Gastrocnemius medialis (tissue), 4 donors: ENCODE results near the gene SLC17A9. TPM values are rescaled to one million over a fixed set of nuclear protein-coding genes. Genes with fewer than 3 reads are reported as not detected.

Source experiments
- ATAC-seq, 2 donors: fragments of 150-250 bp; one replicate each; pipeline ENCODE4 v1.9.1; 2016
- DNase-seq, 2 donors: peaks; one replicate each; pipeline ENCODE4 v3.0.0-alpha.2; 2019
- H3K27ac ChIP-seq, 4 donors: fragments of 200-600 bp; sonication (generic); 1 replicate in 1 of 4; 2 replicates in 3 of 4; pipeline ENCODE4 v1.5.1; 2016 to 2018; ENCODE audit warnings: mild to moderate bottlenecking in 2 of 4, moderate library complexity in 1 of 4
- H3K27me3 ChIP-seq, 3 donors: fragments of 200-600 bp; sonication (generic) in 2 of 3; 1 replicate in 1 of 3; 2 replicates in 2 of 3; pipeline versions ENCODE4 v1.5.1 to v1.6.0; 2016 to 2019; ENCODE audit warnings: mild to moderate bottlenecking in 1 of 3, moderate library complexity in 1 of 3
- H3K36me3 ChIP-seq, 2 donors: fragments of 200-600 bp; sonication (generic) in 1 of 2; one replicate each; pipeline ENCODE4 v1.5.1; 2017 to 2018
- H3K4me1 ChIP-seq, 2 donors: fragments of 200-600 bp; sonication (generic) in 1 of 2; one replicate each; pipeline ENCODE4 v1.5.1; 2016 to 2017; ENCODE audit warnings: mild to moderate bottlenecking in 2 of 2
- H3K4me3 ChIP-seq, 4 donors: fragments of 200-600 bp; sonication (generic) in 3 of 4; 1 replicate in 1 of 4; 2 replicates in 3 of 4; pipeline ENCODE4 v1.5.1; 2016 to 2019; ENCODE audit warnings: mild to moderate bottlenecking in 2 of 4
- H3K9me3 ChIP-seq, 3 donors: fragments of 200-600 bp; sonication (generic) in 2 of 3; 1 replicate in 1 of 3; 2 replicates in 2 of 3; pipeline ENCODE4 v1.5.1; 2016 to 2019
- CTCF ChIP-seq, 5 experiments: fragments of 450-650 bp in 3 of 5; fragments of 200-600 bp in 2 of 5; sonication (generic) in 2 of 5; IDR thresholded peaks in 4 of 5; conservative IDR thresholded peaks in 1 of 5; 1 replicate in 4 of 5; 2 replicates in 1 of 5; pipeline ENCODE4 v1.5.1; 2016 to 2019; ENCODE audit warnings: antibody characterized with exemption in 5 of 5, mild to moderate bottlenecking in 3 of 5, moderate library complexity in 3 of 5
- POLR2A ChIP-seq, 2 donors: fragments of 450-650 bp; IDR thresholded peaks; one replicate each; pipeline ENCODE4 v1.6.1; 2017; ENCODE audit warnings: antibody characterized with exemption in 2 of 2, mild to moderate bottlenecking in 2 of 2, moderate library complexity in 2 of 2
- in situ Hi-C, 4 donors: fragments of 200-750 bp; cut with MboI; loops; one replicate each; pipeline versions ENCODE4 v1.15.0 to v1.8.0; 2017; ENCODE audit warnings: low sequenced_read_pairs in 4 of 4
- intact Hi-C: fragments of 100-400 bp; cut with DNase I; formaldehyde crosslinking; loops from one replicate; pipeline ENCODE4 v1.15.1; 2023; ENCODE audit warnings: low total_unique reads
- total RNA-seq, 4 donors: library from RNA; depleted of rRNA; stranded (reverse); fragments of >200 nt; gene quantifications; one replicate each; pipeline versions ENCODE4 v1.1.0 to v1.2.3, GENCODE V29; 2016

SLC17A9 gene
- total RNA-seq, 4 donors from 2014 or later, result 0.55 to 2.4 (median 1.2) TPM

DNA sequence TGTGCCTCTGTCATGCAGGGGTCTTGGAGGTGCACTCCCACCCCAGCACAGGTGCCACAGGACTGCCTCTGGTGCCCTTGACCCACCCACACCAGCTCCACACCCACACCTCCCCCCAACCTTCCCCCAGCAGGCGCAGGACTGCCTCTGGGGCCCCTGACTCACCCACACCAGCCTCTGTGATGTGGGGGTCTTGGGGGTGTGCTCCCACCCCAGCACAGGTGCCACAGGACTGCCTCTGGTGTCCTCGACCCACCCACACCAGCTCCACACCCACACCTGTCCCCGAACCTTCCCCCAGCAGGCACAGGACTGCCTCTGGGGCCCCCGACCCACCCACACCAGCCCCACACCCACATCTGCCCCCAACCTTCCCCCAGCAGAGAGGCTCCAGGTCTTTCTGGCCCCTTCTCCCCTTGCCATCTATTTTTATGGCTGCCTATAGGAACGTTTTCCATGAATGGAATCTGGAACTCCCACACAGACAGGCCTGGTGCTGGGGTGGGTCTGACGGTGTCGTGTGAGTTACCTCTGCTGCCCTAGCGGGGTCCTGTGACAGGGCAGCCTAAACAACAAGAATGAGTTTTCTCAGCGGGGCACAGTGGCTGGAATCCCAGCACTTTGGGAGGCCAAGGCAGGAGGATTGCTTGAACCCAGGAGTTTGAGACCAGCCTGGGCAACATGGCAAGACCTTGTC is 23.5 kb downstream of the SLC17A9 start:
- in situ Hi-C loops, result no loop called here
- DNase-seq (no peak), ATAC-seq (no peak)
- no peak for TF ChIP-seq CTCF (IDR thresholded peaks at IDR 0.05 in 4 of 5, conservative IDR thresholded peaks at IDR 0.05 in 1 of 5)
- no peak for TF ChIP-seq POLR2A (IDR thresholded peaks at IDR 0.05)
- no peaks in the 10 kb centered on the region for H3K36me3 ChIP-seq
- intact Hi-C loops, result no loop called here
- H3K4me1 ChIP-seq, result peaks cover 0 to 4% of the 10 kb centered on the region in 2 donors
- H3K9me3 ChIP-seq, result no peaks in the 10 kb centered on the region
- no peak overlapping the region for H3K4me3 ChIP-seq
- H3K27ac ChIP-seq, result no peak overlapping the region
- peaks cover 84 to 88% (median 86%) of the 10 kb centered on the region in 3 donors for H3K27me3 ChIP-seq

DNA sequence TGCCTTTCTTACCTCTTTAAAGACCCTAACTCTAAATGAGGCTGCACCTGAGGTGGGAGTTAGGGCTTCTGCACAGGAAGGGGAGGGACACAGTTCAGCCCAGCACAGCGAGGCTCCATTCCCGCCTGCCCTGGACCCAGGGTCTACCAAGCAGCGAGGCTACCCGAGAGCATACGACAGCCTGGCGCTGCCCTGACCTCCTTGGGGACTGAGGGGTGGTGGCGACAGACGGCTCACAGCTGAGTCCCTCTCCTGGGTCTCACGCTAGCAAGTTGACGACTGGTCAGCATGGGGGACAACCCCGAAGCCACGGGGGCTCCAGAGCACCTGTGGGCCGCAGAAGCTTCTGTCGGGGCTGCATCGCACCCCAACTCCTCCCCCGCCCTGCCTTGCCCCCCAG is 24.4 kb downstream of the SLC17A9 start:
- no peak for DNase-seq
- H3K27me3 ChIP-seq, result peaks cover 85 to 94% (median 90%) of the 10 kb centered on the region in 3 donors
- no peak for ATAC-seq
- intact Hi-C loops (no loop called here), in situ Hi-C loops (no loop called here)
- no peak for TF ChIP-seq POLR2A (IDR thresholded peaks at IDR 0.05)
- no peak for TF ChIP-seq CTCF (IDR thresholded peaks at IDR 0.05 in 4 of 5, conservative IDR thresholded peaks at IDR 0.05 in 1 of 5)
- H3K27ac ChIP-seq, result no peak overlapping the region
- no peaks in the 10 kb centered on the region for H3K9me3 ChIP-seq
- peaks cover 0 to 4% of the 10 kb centered on the region in 2 donors for H3K4me1 ChIP-seq
- H3K36me3 ChIP-seq, result no peaks in the 10 kb centered on the region
- no peak overlapping the region for H3K4me3 ChIP-seq

- in situ Hi-C loops (no loop called here), intact Hi-C loops (no loop called here)
- ATAC-seq (no peak), DNase-seq (no peak)
- H3K36me3 ChIP-seq, result no peaks in the 10 kb centered on the region
- no peak overlapping the region for H3K27ac ChIP-seq
- H3K4me3 ChIP-seq, result no peak overlapping the region
- H3K9me3 ChIP-seq, result no peaks in the 10 kb centered on the region
- TF ChIP-seq POLR2A (IDR thresholded peaks at IDR 0.05), result no peak
- TF ChIP-seq CTCF (IDR thresholded peaks at IDR 0.05 in 4 of 5, conservative IDR thresholded peaks at IDR 0.05 in 1 of 5), result no peak
- peaks cover 80 to 100% (median 93%) of the 10 kb centered on the region in 3 donors for H3K27me3 ChIP-seq
- no peaks in the 10 kb centered on the region for H3K4me1 ChIP-seq
Observed at GRCh38 chr20:62977613-62978560, 25.4 kb downstream of the SLC17A9 start.

GRCh38 chr20:62978561-62978943 is 26.0 kb downstream of the SLC17A9 start:
- TF ChIP-seq POLR2A (IDR thresholded peaks at IDR 0.05), result no peak
- no peak for TF ChIP-seq CTCF (IDR thresholded peaks at IDR 0.05 in 4 of 5, conservative IDR thresholded peaks at IDR 0.05 in 1 of 5)
- in situ Hi-C loops (no loop called here), intact Hi-C loops (no loop called here)
- H3K9me3 ChIP-seq, result no peaks in the 10 kb centered on the region
- DNase-seq (no peak), ATAC-seq (no peak)
- peaks cover 77 to 98% (median 90%) of the 10 kb centered on the region in 3 donors for H3K27me3 ChIP-seq
- H3K4me1 ChIP-seq, result no peaks in the 10 kb centered on the region
- H3K36me3 ChIP-seq, result no peaks in the 10 kb centered on the region
- H3K4me3 ChIP-seq, result no peak overlapping the region
- no peak overlapping the region for H3K27ac ChIP-seq
